DOHH2 (cell line): ENCODE results near the gene KRTCAP2.

Source experiments
- H3F3A ChIP-seq: fragments of 200-600 bp; sonication (generic), shearing (Covaris generic); 2 replicates; pipeline ENCODE4 v1.6.0; 2016; ENCODE audit warnings: antibody characterized with exemption, mild to moderate bottlenecking; ENCODE audit not compliant: control insufficient read depth, insufficient read depth
- H3K27ac ChIP-seq: fragments of 200-600 bp; sonication (generic); 2 replicates; pipeline ENCODE4 v1.5.1; 2014; ENCODE audit warnings: low read depth, mild to moderate bottlenecking, low read length, moderate library complexity
- H3K27me3 ChIP-seq: fragments of 200-600 bp; sonication (generic); 2 replicates; pipeline ENCODE4 v1.6.1; 2014; ENCODE audit warnings: mild to moderate bottlenecking, low read length, mixed read lengths; ENCODE audit not compliant: control insufficient read depth
- H3K36me3 ChIP-seq: fragments of 200-600 bp; sonication (generic); 2 replicates; pipeline ENCODE4 v1.6.1; 2014; ENCODE audit warnings: mild to moderate bottlenecking, low read length, moderate library complexity, mixed read lengths; ENCODE audit not compliant: control insufficient read depth
- H3K4me1 ChIP-seq: fragments of 200-600 bp; sonication (generic); 2 replicates; pipeline ENCODE4 v1.6.1; 2014; ENCODE audit warnings: mild to moderate bottlenecking, low read length, mixed read lengths; ENCODE audit not compliant: control insufficient read depth
- H3K4me2 ChIP-seq: fragments of 200-600 bp; sonication (generic); 2 replicates; pipeline ENCODE4 v1.6.0; 2014; ENCODE audit warnings: mild to moderate bottlenecking, low read length, moderate library complexity
- H3K4me3 ChIP-seq: fragments of 200-600 bp; sonication (generic); 2 replicates; pipeline ENCODE4 v1.5.1; 2014; ENCODE audit warnings: mild to moderate bottlenecking, low read length, mixed read lengths
- H3K79me2 ChIP-seq: fragments of 200-600 bp; sonication (generic); 2 replicates; pipeline ENCODE4 v1.6.1; 2014; ENCODE audit warnings: mild to moderate bottlenecking, low read length, mixed read lengths; ENCODE audit not compliant: control insufficient read depth
- H3K9me2 ChIP-seq: fragments of 200-600 bp; sonication (generic); replicated peaks from 2 replicates; pipeline ENCODE4 v1.6.1; 2014; ENCODE audit warnings: mild to moderate bottlenecking, low read length, mixed read lengths; ENCODE audit not compliant: control insufficient read depth
- H3K9me3 ChIP-seq: fragments of 200-600 bp; sonication (generic); 2 replicates; pipeline ENCODE4 v1.6.1; 2014; ENCODE audit warnings: antibody characterized with exemption, low read length, mixed read lengths; ENCODE audit not compliant: control insufficient read depth, insufficient read depth
- H4K20me1 ChIP-seq: fragments of 200-600 bp; sonication (generic); 2 replicates; pipeline ENCODE4 v1.6.0; 2014; ENCODE audit warnings: low read depth, mild to moderate bottlenecking, antibody characterized with exemption, low read length, moderate library complexity; ENCODE audit not compliant: control insufficient read depth, insufficient read depth
- CTCF ChIP-seq: fragments of 200-600 bp; sonication (generic); IDR thresholded peaks from one replicate; pipeline ENCODE4 v1.5.1; 2014; ENCODE audit warnings: antibody characterized with exemption, mild to moderate bottlenecking, low read depth, low read length; ENCODE audit not compliant: poor library complexity, severe bottlenecking
- EZH2phosphoT487 ChIP-seq: fragments of 200-600 bp; sonication (generic); IDR thresholded peaks from 2 replicates; pipeline ENCODE4 v1.6.1; 2017; ENCODE audit warnings: borderline replicate concordance, mild to moderate bottlenecking, antibody characterized with exemption, low read length, moderate library complexity, mixed read lengths

The KRTCAP2 gene

DNA sequence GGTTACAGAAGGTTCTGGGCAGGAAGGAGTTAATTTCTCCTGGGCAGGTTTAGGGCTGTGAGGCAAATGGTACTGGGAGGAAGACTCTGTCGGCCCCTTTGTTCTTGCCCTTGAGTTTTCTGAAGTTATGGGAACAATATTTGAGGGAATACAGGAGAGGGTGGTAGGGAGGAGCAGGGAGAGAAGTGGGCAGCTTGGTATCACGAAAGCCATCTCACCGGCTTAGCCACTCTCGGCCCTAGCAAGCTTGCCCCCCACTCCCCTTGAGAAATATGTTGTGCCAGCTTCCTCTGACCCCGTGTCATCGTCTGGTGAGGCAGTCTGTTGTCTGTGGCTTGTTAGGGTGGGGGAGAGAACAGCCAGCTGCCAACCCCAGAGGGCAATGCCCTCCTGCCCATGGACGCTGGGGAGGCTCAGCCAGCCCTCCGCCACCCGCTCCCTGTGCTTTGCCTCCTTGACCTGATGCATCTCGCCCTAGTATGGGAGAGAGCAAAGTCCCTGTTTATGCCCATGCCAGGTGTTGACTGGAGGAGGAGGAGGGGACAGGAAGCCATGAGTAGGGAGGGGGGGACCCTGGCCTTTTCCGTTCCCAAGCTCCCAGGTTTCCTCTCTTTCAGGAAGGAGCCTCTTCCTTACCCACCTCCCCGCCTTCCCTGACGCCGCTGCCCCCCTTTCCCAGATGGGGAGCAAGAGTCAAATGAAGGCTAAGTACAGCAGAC lies 44.2 kb downstream of the KRTCAP2 start:
- H3K27me3 ChIP-seq = peaks cover 56% of the 10 kb centered on the region
- no peak overlapping the region for H3K4me3 ChIP-seq
- TF ChIP-seq EZH2phosphoT487 (no peak), CTCF (no peak)
- H3K9me2 ChIP-seq = no peaks in the 10 kb centered on the region
- no peaks in the 10 kb centered on the region for H4K20me1 ChIP-seq
- H3K27ac ChIP-seq = no peak overlapping the region
- H3K9me3 ChIP-seq = no peaks in the 10 kb centered on the region
- H3F3A ChIP-seq = no peaks in the 10 kb centered on the region
- H3K4me2 ChIP-seq = no peak overlapping the region
- no peaks in the 10 kb centered on the region for H3K36me3 ChIP-seq
- H3K79me2 ChIP-seq = no peaks in the 10 kb centered on the region
- peaks cover 25% of the 10 kb centered on the region for H3K4me1 ChIP-seq

- Histone ChIP-seq H3K27ac (no peak overlapping the region), H3K4me3 (peak overlapping the region; percentile 57), H3F3A (no peaks in the 10 kb centered on the region), H3K4me2 (peak overlapping the region; percentile 84), H4K20me1 (no peaks in the 10 kb centered on the region), H3K4me1 (peaks cover 25% of the 10 kb centered on the region), H3K36me3 (no peaks in the 10 kb centered on the region), H3K9me3 (no peaks in the 10 kb centered on the region), H3K27me3 (peaks cover 61% of the 10 kb centered on the region), H3K79me2 (no peaks in the 10 kb centered on the region), H3K9me2 (no peaks in the 10 kb centered on the region)
- TF ChIP-seq EZH2phosphoT487 (peak; percentile 87; the same call in 1 of the 2 replicates), CTCF (no peak)
Measured at GRCh38 chr1:155127967-155128754, 44.9 kb downstream of the KRTCAP2 start.

DNA sequence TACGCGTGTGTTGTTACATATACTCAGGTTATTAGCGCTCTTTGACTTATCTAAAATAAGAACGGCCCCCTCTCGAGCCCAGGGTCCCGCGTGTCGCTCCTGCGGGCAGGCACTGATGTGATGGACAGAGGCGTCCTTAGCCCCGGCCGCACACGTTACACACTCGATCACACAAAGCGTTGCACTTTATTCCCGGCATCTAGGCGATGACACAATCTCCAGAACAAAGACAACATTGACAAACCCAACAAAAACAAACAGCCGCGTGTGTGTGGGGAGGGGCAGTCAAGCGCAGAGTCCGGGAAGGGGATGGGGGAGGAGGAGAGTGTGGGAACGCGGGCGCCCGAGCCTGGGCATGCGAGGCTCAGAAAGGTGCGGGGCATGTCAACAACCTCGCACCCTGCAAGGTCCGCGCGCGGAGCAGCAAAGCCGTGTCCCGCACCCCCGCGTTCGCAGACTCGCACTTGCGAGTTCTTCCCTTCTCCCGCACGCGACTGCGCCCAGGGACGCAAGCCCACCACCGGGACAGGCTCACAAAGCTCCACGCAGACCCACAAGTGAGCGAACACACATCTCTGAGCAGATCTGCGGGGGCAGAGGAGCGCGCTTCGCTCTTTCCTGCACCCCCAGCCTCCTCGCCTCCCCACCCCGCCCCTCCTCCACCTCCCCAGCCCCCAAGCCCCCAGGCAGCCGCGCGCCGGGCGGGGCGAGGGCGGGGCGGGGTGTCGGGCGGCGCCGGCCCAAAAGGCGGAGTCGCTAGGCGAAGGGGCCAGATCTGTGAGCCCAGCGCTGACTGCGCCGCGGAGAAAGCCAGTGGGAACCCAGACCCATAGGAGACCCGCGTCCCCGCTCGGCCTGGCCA lies 45.8 kb downstream of the KRTCAP2 start, which contains the start of gene EFNA1:
EFNA1 (plus strand) TSS at position 772 of the 862 bp plus-strand sequence. CDS start 102 bp downstream, outside the sequence.
- no peak within 1 kb of the TSS for H3K27ac ChIP-seq
- H3F3A ChIP-seq = no peaks in the 10 kb centered on the region
- peaks cover 25% of the 10 kb centered on the region for H3K4me1 ChIP-seq
- peak within 1 kb of the TSS; percentile 57 for H3K4me3 ChIP-seq
- no peaks in the 10 kb centered on the region for H3K79me2 ChIP-seq
- no peaks in the 10 kb centered on the region for H3K36me3 ChIP-seq
- H4K20me1 ChIP-seq = no peaks in the 10 kb centered on the region
- H3K9me3 ChIP-seq = no peaks in the 10 kb centered on the region
- peak within 1 kb of the TSS; percentile 84 for H3K4me2 ChIP-seq
- H3K27me3 ChIP-seq = peaks cover 64% of the 10 kb centered on the region
- peak; percentile 1 for TF ChIP-seq CTCF
- TF ChIP-seq EZH2phosphoT487 = 0 out of 2 replicates have a peak, but pooled peaks have one; percentile 87
- H3K9me2 ChIP-seq = no peaks in the 10 kb centered on the region
